Keratinocyte (primary cell): ENCODE data around the gene KCNJ6. TPM values are rescaled to one million over a fixed set of nuclear protein-coding genes. Genes with fewer than 3 reads are reported as not detected.

Experiments
- DNase-seq: peaks from one replicate; pipeline ENCODE4 v3.0.0-alpha.2; 2011; ENCODE audit warnings: low read depth, missing footprints, low spot score
- FAIRE-seq: peaks from 2 replicates; lab custom pipeline; 2011; peaks lifted over from hg19 to GRCh38; lab: Jason Lieb, UNC
- H2AFZ ChIP-seq: 2 replicates; pipeline ENCODE4 v1.6.0; 2012; ENCODE audit warnings: low read length, control low read depth, inconsistent platforms; ENCODE audit not compliant: control insufficient read depth
- H3K27ac ChIP-seq: 2 replicates; pipeline ENCODE4 v1.5.1; 2011; ENCODE audit warnings: low read length; ENCODE audit not compliant: control insufficient read depth, insufficient read depth
- H3K27me3 ChIP-seq: 3 replicates; pipeline ENCODE4 v1.6.0; 2011; ENCODE audit warnings: low read length; ENCODE audit not compliant: control insufficient read depth, insufficient read depth; ENCODE audit errors: extremely low read depth
- H3K36me3 ChIP-seq, 2 experiments: 2 replicates in 1 of 2; 3 replicates in 1 of 2; pipeline ENCODE4 v1.5.1; 2011; ENCODE audit warnings: low read length in 2 of 2, mild to moderate bottlenecking in 1 of 2; ENCODE audit not compliant: control insufficient read depth in 2 of 2, insufficient read depth in 2 of 2; ENCODE audit errors: extremely low read depth in 1 of 2
- H3K4me1 ChIP-seq: 3 replicates; pipeline ENCODE4 v1.5.1; 2011; ENCODE audit warnings: low read length; ENCODE audit not compliant: control insufficient read depth, insufficient read depth; ENCODE audit errors: extremely low read depth
- H3K4me2 ChIP-seq: 3 replicates; pipeline ENCODE4 v1.6.0; 2011; ENCODE audit warnings: low read depth, low read length; ENCODE audit not compliant: control insufficient read depth, insufficient read depth; ENCODE audit errors: extremely low read depth
- H3K4me3 ChIP-seq, 3 experiments: fragments of 200-600 bp in 1 of 3; sonication (generic) in 1 of 3; 2 replicates in 2 of 3; 3 replicates in 1 of 3; pipeline ENCODE4 v1.5.1; 2011 to 2016; ENCODE audit warnings: low read length in 3 of 3, mild to moderate bottlenecking in 3 of 3, control low read depth in 2 of 3, inconsistent platforms in 1 of 3, low read depth in 1 of 3, mixed read lengths in 1 of 3, mixed run types in 1 of 3, moderate library complexity in 1 of 3; ENCODE audit not compliant: control insufficient read depth in 2 of 3, insufficient read depth in 2 of 3; ENCODE audit errors: extremely low read depth in 1 of 3
- H3K79me2 ChIP-seq: 2 replicates; pipeline ENCODE4 v1.6.0; 2012; ENCODE audit warnings: low read length; ENCODE audit not compliant: control insufficient read depth, insufficient read depth
- H3K9ac ChIP-seq: 3 replicates; pipeline ENCODE4 v1.6.0; 2011; ENCODE audit warnings: low read length; ENCODE audit not compliant: control insufficient read depth, insufficient read depth; ENCODE audit errors: extremely low read depth
- H3K9me1 ChIP-seq: 3 replicates; pipeline ENCODE4 v1.6.0; 2011; ENCODE audit warnings: low read length; ENCODE audit not compliant: control insufficient read depth, insufficient read depth; ENCODE audit errors: extremely low read depth
- H3K9me3 ChIP-seq: 2 replicates; pipeline ENCODE4 v1.5.1; 2012; ENCODE audit warnings: low read depth, low read length; ENCODE audit not compliant: control insufficient read depth
- H4K20me1 ChIP-seq: 3 replicates; pipeline ENCODE4 v1.6.0; 2011; ENCODE audit warnings: low read length; ENCODE audit not compliant: control insufficient read depth, insufficient read depth; ENCODE audit errors: extremely low read depth
- EZH2 ChIP-seq: IDR thresholded peaks from one replicate; pipeline ENCODE4 v1.6.1; 2012; ENCODE audit warnings: inconsistent platforms, mild to moderate bottlenecking, low read length, moderate library complexity
- dilution Hi-C: fragments of 300-500 bp; cut with MboI; formaldehyde crosslinking; loops from one replicate; pipeline ENCODE4 v1.7.0; 2020; ENCODE audit warnings: low sequenced_read_pairs; ENCODE audit not compliant: extremely low pct_ligation_motif_present
- polyA plus RNA-seq, 5 experiments: library from polyadenylated mRNA; depleted of rRNA in 3 of 5; stranded (reverse) in 3 of 5; stranded (forward) in 1 of 5; unstranded in 1 of 5; fragments of >200 nt; gene quantifications; 1 replicate in 1 of 5; 2 replicates in 3 of 5; 3 replicates in 1 of 5; pipeline versions ENCODE4 v1.2.1 to v1.2.3, GENCODE V29; 2011 to 2012; ENCODE audit warnings: missing spikeins in 2 of 5, low read depth in 1 of 5, low replicate concordance in 1 of 5
- TF ChIP-seq, protein P1 (sequence below), 3 experiments: IDR thresholded peaks in 1 of 3; conservative IDR thresholded peaks in 1 of 3; optimal IDR thresholded peaks in 1 of 3; 2 replicates in 2 of 3; 3 replicates in 1 of 3; pipeline versions ENCODE3 to v1.5.1; 2011; ENCODE audit warnings: low read length in 3 of 3, mild to moderate bottlenecking in 3 of 3, moderate library complexity in 2 of 3, control low read depth in 1 of 3, inconsistent platforms in 1 of 3; ENCODE audit not compliant: insufficient read depth in 2 of 3; ENCODE audit errors: extremely low read depth in 1 of 3

The KCNJ6 gene
- polyA plus RNA-seq, 1 donor (not counting 4 experiments of a cell fraction or from before 2014, with no cell fraction given): not detected

DNA sequence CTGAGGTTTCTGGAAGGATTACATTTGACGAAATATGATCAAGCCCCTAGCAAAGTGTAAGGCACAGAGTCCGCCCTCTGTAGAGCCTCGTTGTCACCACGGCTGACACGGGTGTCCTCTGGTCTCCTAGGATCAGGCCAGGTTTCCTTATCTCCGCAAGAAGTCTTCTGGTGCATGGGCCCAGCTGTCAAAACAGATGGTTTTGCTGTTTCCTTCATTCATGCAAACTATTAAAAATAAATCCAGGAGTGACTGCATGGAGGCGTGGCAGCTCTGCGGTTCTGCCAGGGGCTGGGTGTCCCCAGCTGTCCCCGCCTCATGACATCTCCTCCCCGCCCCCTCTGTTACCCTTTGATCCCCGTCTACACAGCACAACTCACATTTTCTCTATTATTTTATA, 340.7 kb downstream of the KCNJ6 start:
- no peak for FAIRE-seq
- no peak for TF ChIP-seq EZH2
- TF ChIP-seq, protein P1, sequence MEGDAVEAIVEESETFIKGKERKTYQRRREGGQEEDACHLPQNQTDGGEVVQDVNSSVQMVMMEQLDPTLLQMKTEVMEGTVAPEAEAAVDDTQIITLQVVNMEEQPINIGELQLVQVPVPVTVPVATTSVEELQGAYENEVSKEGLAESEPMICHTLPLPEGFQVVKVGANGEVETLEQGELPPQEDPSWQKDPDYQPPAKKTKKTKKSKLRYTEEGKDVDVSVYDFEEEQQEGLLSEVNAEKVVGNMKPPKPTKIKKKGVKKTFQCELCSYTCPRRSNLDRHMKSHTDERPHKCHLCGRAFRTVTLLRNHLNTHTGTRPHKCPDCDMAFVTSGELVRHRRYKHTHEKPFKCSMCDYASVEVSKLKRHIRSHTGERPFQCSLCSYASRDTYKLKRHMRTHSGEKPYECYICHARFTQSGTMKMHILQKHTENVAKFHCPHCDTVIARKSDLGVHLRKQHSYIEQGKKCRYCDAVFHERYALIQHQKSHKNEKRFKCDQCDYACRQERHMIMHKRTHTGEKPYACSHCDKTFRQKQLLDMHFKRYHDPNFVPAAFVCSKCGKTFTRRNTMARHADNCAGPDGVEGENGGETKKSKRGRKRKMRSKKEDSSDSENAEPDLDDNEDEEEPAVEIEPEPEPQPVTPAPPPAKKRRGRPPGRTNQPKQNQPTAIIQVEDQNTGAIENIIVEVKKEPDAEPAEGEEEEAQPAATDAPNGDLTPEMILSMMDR (optimal IDR thresholded peaks at IDR 0.05 in 1 of 3, IDR thresholded peaks at IDR 0.05 in 1 of 3, conservative IDR thresholded peaks at IDR 0.05 in 1 of 3; ENCODE audit: extremely low read depth in 1 of 3, insufficient read depth in 2 of 3, low read length in 3 of 3): no peak
- dilution Hi-C loops: no loop called here

DNA sequence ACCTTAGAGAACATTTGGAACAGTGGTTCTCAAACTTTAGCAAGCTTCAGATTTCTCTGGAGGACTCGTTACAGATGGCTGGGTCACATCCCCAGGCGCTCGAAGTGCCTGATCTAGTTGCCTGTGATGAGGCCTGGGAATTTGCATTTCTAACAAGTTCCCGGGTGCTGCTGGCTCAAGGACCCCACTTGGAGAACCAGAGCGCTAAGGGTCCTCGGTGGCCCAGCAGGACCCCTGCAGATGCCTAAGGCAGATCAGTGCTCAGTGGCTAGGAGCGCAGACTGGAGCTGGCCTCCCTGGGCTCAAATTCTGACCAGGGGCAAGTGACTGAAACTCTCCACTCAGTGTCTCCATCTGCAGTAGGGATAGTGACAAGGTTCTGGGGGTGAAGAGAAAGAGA, 341.5 kb downstream of the KCNJ6 start:
- no peak overlapping the region for H3K9ac ChIP-seq
- no peaks in the 10 kb centered on the region for H3K79me2 ChIP-seq
- H3K27ac ChIP-seq: no peak overlapping the region
- dilution Hi-C loops: no loop called here
- no peak for FAIRE-seq
- no peak overlapping the region for H2AFZ ChIP-seq
- H3K4me1 ChIP-seq: no peaks in the 10 kb centered on the region
- DNase-seq: no peak
- TF ChIP-seq, protein P1 (optimal IDR thresholded peaks at IDR 0.05 in 1 of 3, IDR thresholded peaks at IDR 0.05 in 1 of 3, conservative IDR thresholded peaks at IDR 0.05 in 1 of 3; ENCODE audit: extremely low read depth in 1 of 3, insufficient read depth in 2 of 3, low read length in 3 of 3): no peak
- TF ChIP-seq EZH2: no peak
- no peaks in the 10 kb centered on the region for H3K9me1 ChIP-seq
- no peaks in the 10 kb centered on the region for H3K36me3 ChIP-seq
- H3K4me2 ChIP-seq: no peak overlapping the region
- H3K4me3 ChIP-seq: no peak overlapping the region
- peaks cover 2% of the 10 kb centered on the region for H3K9me3 ChIP-seq
- H4K20me1 ChIP-seq: no peaks in the 10 kb centered on the region
- no peaks in the 10 kb centered on the region for H3K27me3 ChIP-seq

More for the DNA sequence above, 340.7 kb downstream of the KCNJ6 start:
- H2AFZ ChIP-seq: no peak overlapping the region
- H3K27ac ChIP-seq: no peak overlapping the region
- no peak overlapping the region for H3K9ac ChIP-seq
- H3K79me2 ChIP-seq: no peaks in the 10 kb centered on the region
- H3K36me3 ChIP-seq: no peaks in the 10 kb centered on the region
- no peaks in the 10 kb centered on the region for H4K20me1 ChIP-seq
- no peaks in the 10 kb centered on the region for H3K9me1 ChIP-seq
- H3K9me3 ChIP-seq: peaks cover 2% of the 10 kb centered on the region
- no peak for DNase-seq
- no peaks in the 10 kb centered on the region for H3K27me3 ChIP-seq
- H3K4me2 ChIP-seq: no peak overlapping the region
- H3K4me1 ChIP-seq: no peaks in the 10 kb centered on the region
- no peak overlapping the region for H3K4me3 ChIP-seq
